GM23338 (cell line): ENCODE data around the gene UMODL1. TPM values are rescaled to one million over a fixed set of nuclear protein-coding genes. Genes with fewer than 3 reads are reported as not detected.

ENCODE experiments used
- ATAC-seq: fragments of 200-7000 bp; cut with Tn5 transposase; 3 replicates; pipeline ENCODE4 v1.9.1; 2020
- DNase-seq: peaks from one replicate; pipeline ENCODE4 v3.0.0-alpha.2; 2015; ENCODE audit warnings: low spot score
- H2AFZ ChIP-seq: fragments of 200-600 bp; sonication (generic); 2 replicates; pipeline ENCODE4 v1.8.0; 2016; ENCODE audit warnings: antibody characterized with exemption, mild to moderate bottlenecking, moderate library complexity
- H3F3A ChIP-seq: fragments of 200-600 bp; sonication (generic); replicated peaks from 2 replicates; pipeline ENCODE4 v1.8.0; 2017; ENCODE audit warnings: antibody characterized with exemption, mixed run types, low read depth
- H3K27ac ChIP-seq: fragments of 200-600 bp; sonication (generic); 2 replicates; pipeline ENCODE4 v1.6.1; 2016; ENCODE audit warnings: low read depth
- H3K27me3 ChIP-seq: fragments of 200-600 bp; sonication (generic); 2 replicates; pipeline ENCODE4 v1.8.0; 2016; ENCODE audit warnings: mild to moderate bottlenecking, mixed run types, moderate library complexity; ENCODE audit not compliant: insufficient read depth
- H3K36me3 ChIP-seq: fragments of 200-600 bp; sonication (generic); 2 replicates; pipeline ENCODE4 v1.8.0; 2016; ENCODE audit warnings: mild to moderate bottlenecking; ENCODE audit not compliant: insufficient read depth
- H3K4me1 ChIP-seq: fragments of 200-600 bp; sonication (generic); 2 replicates; pipeline ENCODE4 v1.8.0; 2016; ENCODE audit warnings: mild to moderate bottlenecking, moderate library complexity; ENCODE audit not compliant: insufficient read depth
- H3K4me2 ChIP-seq: fragments of 200-600 bp; sonication (generic); 2 replicates; pipeline ENCODE4 v1.7.1; 2017; ENCODE audit warnings: mixed run types
- H3K4me3 ChIP-seq: fragments of 200-600 bp; sonication (generic); 2 replicates; pipeline ENCODE4 v1.6.1; 2016; ENCODE audit warnings: mixed run types
- H3K79me2 ChIP-seq: fragments of 200-600 bp; sonication (generic); replicated peaks from 2 replicates; pipeline ENCODE4 v1.8.0; 2017; ENCODE audit warnings: mild to moderate bottlenecking; ENCODE audit not compliant: insufficient read depth
- H3K9me2 ChIP-seq: fragments of 200-600 bp; sonication (generic); 2 replicates; pipeline ENCODE4 v1.8.0; 2017; ENCODE audit not compliant: insufficient read depth
- H4K20me1 ChIP-seq: fragments of 200-600 bp; sonication (generic); replicated peaks from 2 replicates; pipeline ENCODE4 v1.8.0; 2017; ENCODE audit warnings: mild to moderate bottlenecking; ENCODE audit not compliant: insufficient read depth
- H3K27ac Mint-ChIP-seq: 2 replicates; pipeline ENCODE4 v1.8.0; 2020; ENCODE audit warnings: inconsistent platforms, mild to moderate bottlenecking, moderate library complexity, mixed read lengths
- H3K27me3 Mint-ChIP-seq: 3 replicates; pipeline ENCODE4 v1.8.0; 2022; ENCODE audit warnings: low read depth, mild to moderate bottlenecking, moderate library complexity, mixed read lengths, inconsistent platforms; ENCODE audit not compliant: insufficient read depth, poor library complexity
- H3K36me3 Mint-ChIP-seq: 3 replicates; pipeline ENCODE4 v1.8.0; 2021; ENCODE audit warnings: low read depth, mild to moderate bottlenecking, inconsistent platforms, moderate library complexity, mixed read lengths
- H3K4me1 Mint-ChIP-seq: 3 replicates; pipeline ENCODE4 v1.8.0; 2020; ENCODE audit warnings: mild to moderate bottlenecking, inconsistent platforms, mixed read lengths
- H3K4me3 Mint-ChIP-seq: 3 replicates; pipeline ENCODE4 v1.8.0; 2021; ENCODE audit warnings: moderate library complexity, mild to moderate bottlenecking, inconsistent platforms, mixed read lengths
- H3K9me3 Mint-ChIP-seq: 3 replicates; pipeline ENCODE4 v1.8.0; 2020; ENCODE audit warnings: moderate library complexity, mild to moderate bottlenecking, inconsistent platforms, mixed read lengths
- CREB1 ChIP-seq: fragments of 250-450 bp; sonication (Bioruptor Pico); IDR thresholded peaks from 2 replicates; pipeline ENCODE4 v1.5.0; 2020; ENCODE audit warnings: low read depth, mild to moderate bottlenecking, moderate library complexity
- EZH2phosphoT487 ChIP-seq: fragments of 200-600 bp; sonication (generic); IDR thresholded peaks from one replicate; pipeline ENCODE4 v1.8.1; 2018; ENCODE audit warnings: antibody characterized with exemption; ENCODE audit not compliant: unreplicated experiment
- REST ChIP-seq: IDR thresholded peaks from one replicate; pipeline ENCODE4 v1.6.1; 2018; ENCODE audit warnings: antibody characterized with exemption; ENCODE audit not compliant: unreplicated experiment
- STAT1 ChIP-seq: IDR thresholded peaks from one replicate; pipeline ENCODE4 v1.6.1; 2016; ENCODE audit warnings: antibody characterized with exemption; ENCODE audit not compliant: unreplicated experiment
- ZNF462 ChIP-seq: fragments of 250-450 bp; sonication (Bioruptor Pico); IDR thresholded peaks from 2 replicates; pipeline ENCODE4 v1.5.0; 2020; ENCODE audit warnings: mild to moderate bottlenecking, moderate library complexity
- polyA plus RNA-seq: library from polyadenylated mRNA; unstranded; fragments of >200 nt; fragmentation: Nextera tagmentation; extraction: Ambion mirVana; gene quantifications from 2 replicates; pipeline ENCODE4 v1.2.1, GENCODE V29; 2016
- total RNA-seq: library from RNA; depleted of rRNA; stranded (reverse); fragments of >200 nt; shearing (Covaris generic); gene quantifications from 2 replicates; pipeline ENCODE4 v1.2.3, GENCODE V29; 2014

Gene UMODL1
- total and polyA plus RNA-seq, 2 experiments from 2014 or later = not detected

GRCh38 chr21:42148097-42148496 is 77.0 kb downstream of the UMODL1 start:
- ATAC-seq = no peak
- Histone ChIP-seq H2AFZ (no peak overlapping the region), H3K27ac (no peak overlapping the region), H3K79me2 (no peaks in the 10 kb centered on the region), H3K9me2 (no peaks in the 10 kb centered on the region), H3K27me3 (no peaks in the 10 kb centered on the region), H3F3A (no peaks in the 10 kb centered on the region), H3K4me3 (no peak overlapping the region), H3K4me2 (no peak overlapping the region), H3K36me3 (no peaks in the 10 kb centered on the region), H4K20me1 (no peaks in the 10 kb centered on the region), H3K4me1 (peaks cover 3% of the 10 kb centered on the region; the same call in 1 of the 2 replicates)
- Mint-ChIP-seq H3K27ac (no peak overlapping the region), H3K27me3 (peaks cover 9% of the 10 kb centered on the region), H3K9me3 (no peaks in the 10 kb centered on the region; the same call in 2 of the 3 replicates), H3K4me3 (no peak overlapping the region), H3K4me1 (peaks cover 4% of the 10 kb centered on the region; the same call in 1 of the 3 replicates), H3K36me3 (no peaks in the 10 kb centered on the region)
- TF ChIP-seq ZNF462 (CRISPR knock-in tag) (no peak), REST (no peak), CREB1 (CRISPR knock-in tag) (no peak), EZH2phosphoT487 (no peak), STAT1 (no peak)
- no peak for DNase-seq
